Natural killer cell (primary cell): Measurements from ENCODE around the gene BOK. TPM values are rescaled to one million over a fixed set of nuclear protein-coding genes. Genes with fewer than 3 reads are reported as not detected.
"Not testable (repeated sequence)": the region's sequence is repeated elsewhere in the genome, so short reads cannot be mapped to it uniquely, and the experiment has no call there.

Experiments
- ATAC-seq, 3 donors: fragments of 150-1000 bp in 2 of 3; fragments of 200-7000 bp in 1 of 3; cut with Tn5 transposase; 1 replicate in 1 of 3; 2 replicates in 2 of 3; pipeline ENCODE4 v1.10.0; 2021; ENCODE audit warnings: mild to moderate bottlenecking in 2 of 3, moderate library complexity in 2 of 3
- DNase-seq, 2 donors: peaks; one replicate each; pipeline versions ENCODE4 v3.0.0 to v3.0.0-alpha.2; 2013 to 2021; ENCODE audit warnings: mixed read lengths in 1 of 2
- H3K27ac ChIP-seq: one replicate; pipeline ENCODE4 v1.5.1; 2013; ENCODE audit warnings: mild to moderate bottlenecking, low read length
- H3K27me3 ChIP-seq: one replicate; pipeline ENCODE4 v1.6.1; 2013; ENCODE audit warnings: low read length; ENCODE audit not compliant: control insufficient read depth, insufficient read depth
- H3K36me3 ChIP-seq: one replicate; pipeline ENCODE4 v1.6.1; 2013; ENCODE audit warnings: low read length; ENCODE audit not compliant: control insufficient read depth, insufficient read depth
- H3K4me1 ChIP-seq: one replicate; pipeline ENCODE4 v1.6.1; 2013; ENCODE audit warnings: low read length; ENCODE audit not compliant: control insufficient read depth, insufficient read depth
- H3K4me3 ChIP-seq: one replicate; pipeline ENCODE4 v1.5.1; 2013; ENCODE audit warnings: low read length
- H3K9me3 ChIP-seq: one replicate; pipeline ENCODE4 v1.6.1; 2013; ENCODE audit warnings: low read length; ENCODE audit not compliant: control insufficient read depth, insufficient read depth
- H3K27ac Mint-ChIP-seq, 2 donors: one replicate each; pipeline ENCODE4 v1.8.0; 2022; ENCODE audit warnings: mild to moderate bottlenecking in 2 of 2, mixed read lengths in 2 of 2, moderate library complexity in 1 of 2
- H3K27me3 Mint-ChIP-seq, 2 donors: one replicate each; pipeline ENCODE4 v1.8.0; 2022; ENCODE audit warnings: low read depth in 2 of 2, mixed read lengths in 2 of 2
- H3K36me3 Mint-ChIP-seq: one replicate; pipeline ENCODE4 v1.8.0; 2022; ENCODE audit warnings: mixed read lengths
- H3K4me1 Mint-ChIP-seq, 2 donors: one replicate each; pipeline ENCODE4 v1.8.0; 2022; ENCODE audit warnings: mixed read lengths in 2 of 2
- H3K4me3 Mint-ChIP-seq: one replicate; pipeline ENCODE4 v1.8.0; 2022; ENCODE audit warnings: mild to moderate bottlenecking, moderate library complexity, mixed read lengths
- H3K9me3 Mint-ChIP-seq, 2 donors: one replicate each; pipeline ENCODE4 v1.8.0; 2022; ENCODE audit warnings: mixed read lengths in 2 of 2
- WGBS: methylation state at CpG from one replicate; pipeline ENCODE4 v1.1.7; 2013; ENCODE audit warnings: missing lambda C conversion rate; ENCODE audit not compliant: insufficient coverage; 5-methylcytosine and 5-hydroxymethylcytosine counted together
- intact Hi-C: fragments of 100-400 bp; cut with micrococcal nuclease; formaldehyde crosslinking; loops from one replicate; pipeline ENCODE4 v1.14.2; 2022
- total RNA-seq, 4 donors: library from RNA; stranded (reverse); fragments of 120-200 nt in 1 of 4; gene quantifications; one replicate each; pipeline versions ENCODE4 v1.2.3 to v1.2.4, GENCODE V29; 2013 to 2022
- TF ChIP-seq, protein P1 (sequence below): fragments of 200-600 bp; IDR thresholded peaks from one replicate; pipeline ENCODE4 v1.8.0; 2022; ENCODE audit warnings: antibody characterized with exemption

The BOK gene
- total RNA-seq, 3 donors from 2014 or later (not counting 1 experiment from before 2014, with no cell fraction given) = 11.0 to 23.7 (median 19.6) TPM

DNA sequence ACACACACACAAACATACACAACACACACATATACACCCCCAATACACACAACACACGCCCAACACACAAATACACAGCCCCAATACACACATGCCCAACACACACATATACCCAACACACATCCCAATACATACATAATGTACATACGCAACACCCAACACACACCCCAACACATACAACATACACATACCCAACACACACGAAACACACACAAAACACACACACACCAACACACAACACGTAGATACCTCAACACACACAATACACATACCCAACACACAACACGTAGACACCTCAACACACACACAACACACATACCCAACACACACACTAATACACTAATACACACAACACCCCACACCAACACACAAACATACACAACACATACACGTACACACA, 41.2 kb upstream of the BOK start:
- ATAC-seq = no peak
- no peaks in the 10 kb centered on the region for H3K27me3 ChIP-seq
- WGBS = 96% methylated on average over 6 of the region's 6 CpGs
- Mint-ChIP-seq H3K27ac (peak overlapping the region in 1 of 2 donors; percentile 6), H3K27me3 (peaks cover 0 to 3% of the 10 kb centered on the region in 2 donors), H3K4me1 (peaks cover 22 to 32% of the 10 kb centered on the region in 2 donors), H3K36me3 (no peaks in the 10 kb centered on the region), H3K9me3 (peaks cover 4 to 7% of the 10 kb centered on the region in 2 donors), H3K4me3 (no peak overlapping the region)
- no peaks in the 10 kb centered on the region for H3K9me3 ChIP-seq
- TF ChIP-seq, protein P1, sequence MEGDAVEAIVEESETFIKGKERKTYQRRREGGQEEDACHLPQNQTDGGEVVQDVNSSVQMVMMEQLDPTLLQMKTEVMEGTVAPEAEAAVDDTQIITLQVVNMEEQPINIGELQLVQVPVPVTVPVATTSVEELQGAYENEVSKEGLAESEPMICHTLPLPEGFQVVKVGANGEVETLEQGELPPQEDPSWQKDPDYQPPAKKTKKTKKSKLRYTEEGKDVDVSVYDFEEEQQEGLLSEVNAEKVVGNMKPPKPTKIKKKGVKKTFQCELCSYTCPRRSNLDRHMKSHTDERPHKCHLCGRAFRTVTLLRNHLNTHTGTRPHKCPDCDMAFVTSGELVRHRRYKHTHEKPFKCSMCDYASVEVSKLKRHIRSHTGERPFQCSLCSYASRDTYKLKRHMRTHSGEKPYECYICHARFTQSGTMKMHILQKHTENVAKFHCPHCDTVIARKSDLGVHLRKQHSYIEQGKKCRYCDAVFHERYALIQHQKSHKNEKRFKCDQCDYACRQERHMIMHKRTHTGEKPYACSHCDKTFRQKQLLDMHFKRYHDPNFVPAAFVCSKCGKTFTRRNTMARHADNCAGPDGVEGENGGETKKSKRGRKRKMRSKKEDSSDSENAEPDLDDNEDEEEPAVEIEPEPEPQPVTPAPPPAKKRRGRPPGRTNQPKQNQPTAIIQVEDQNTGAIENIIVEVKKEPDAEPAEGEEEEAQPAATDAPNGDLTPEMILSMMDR = no peak
- H3K27ac ChIP-seq = no peak overlapping the region
- no peaks in the 10 kb centered on the region for H3K36me3 ChIP-seq
- peaks cover 10% of the 10 kb centered on the region for H3K4me1 ChIP-seq
- no peak overlapping the region for H3K4me3 ChIP-seq
- intact Hi-C loops = no loop called here
- no peak for DNase-seq

DNA sequence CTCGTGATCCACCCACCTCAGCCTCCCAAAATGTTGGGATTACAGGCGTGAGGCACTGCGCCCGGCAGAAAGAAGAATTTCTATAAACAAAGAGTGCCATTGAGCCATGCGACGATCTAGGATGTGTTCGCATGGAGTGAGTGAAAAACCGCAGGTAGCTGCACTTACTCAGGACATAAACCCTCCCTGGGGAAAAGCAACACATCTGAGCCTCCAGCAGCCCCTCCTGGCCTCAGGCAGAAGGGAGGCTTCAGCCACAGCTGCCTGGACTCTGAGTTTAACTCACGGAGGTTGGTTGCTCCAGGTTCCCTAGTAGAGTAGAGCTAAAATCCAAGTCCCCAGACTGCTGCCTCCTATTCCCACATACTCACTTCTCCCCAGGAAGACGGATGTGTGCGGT, 38.9 kb upstream of the BOK start:
- H3K4me3 ChIP-seq = no peak overlapping the region
- no peak overlapping the region for H3K27ac Mint-ChIP-seq
- TF ChIP-seq, protein P1 = no peak
- no peak overlapping the region for H3K4me3 Mint-ChIP-seq
- H3K27me3 ChIP-seq = no peaks in the 10 kb centered on the region
- peaks cover 21 to 32% of the 10 kb centered on the region in 2 donors for H3K4me1 Mint-ChIP-seq
- no peak overlapping the region for H3K27ac ChIP-seq
- peaks cover 4 to 7% of the 10 kb centered on the region in 2 donors for H3K9me3 Mint-ChIP-seq
- no peaks in the 10 kb centered on the region for H3K27me3 Mint-ChIP-seq
- no peak for ATAC-seq
- no peaks in the 10 kb centered on the region for H3K9me3 ChIP-seq
- no peaks in the 10 kb centered on the region for H3K36me3 ChIP-seq
- 83% methylated on average over 9 of the region's 11 CpGs for WGBS
- peaks cover 10% of the 10 kb centered on the region for H3K4me1 ChIP-seq
- H3K36me3 Mint-ChIP-seq = no peaks in the 10 kb centered on the region
- DNase-seq = no peak
- intact Hi-C loops = no loop called here

DNA sequence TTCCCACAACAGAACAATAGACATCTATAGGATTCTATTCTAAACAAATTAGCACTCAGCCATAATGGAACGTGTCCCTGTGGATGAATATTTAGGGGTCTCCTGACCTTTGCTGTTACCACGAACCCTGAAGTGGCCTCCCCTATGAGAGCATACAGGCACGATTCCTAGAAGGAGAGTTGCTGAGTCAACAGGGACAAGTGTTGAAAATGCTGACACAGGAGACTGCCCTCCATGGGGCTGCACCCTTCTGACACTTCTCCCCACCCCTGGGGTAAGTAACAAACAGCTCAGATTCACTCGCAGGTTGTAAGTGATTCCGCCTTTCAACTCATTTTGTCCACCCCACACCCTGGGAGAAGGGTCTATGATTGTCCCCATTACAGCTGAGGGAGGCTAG, 36.1 kb upstream of the BOK start:
- H3K36me3 Mint-ChIP-seq = no peaks in the 10 kb centered on the region
- WGBS = 85% methylated on average over 5 of the region's 5 CpGs
- peaks cover 7% of the 10 kb centered on the region for H3K4me1 ChIP-seq
- H3K27me3 ChIP-seq = no peaks in the 10 kb centered on the region
- no peak overlapping the region for H3K4me3 Mint-ChIP-seq
- H3K9me3 ChIP-seq = peaks cover 5% of the 10 kb centered on the region
- DNase-seq (no peak), ATAC-seq (no peak)
- no peak overlapping the region for H3K4me3 ChIP-seq
- no peak overlapping the region for H3K27ac ChIP-seq
- H3K36me3 ChIP-seq = no peaks in the 10 kb centered on the region
- peaks cover under 1 to 3% of the 10 kb centered on the region in 2 donors for H3K9me3 Mint-ChIP-seq
- no peak overlapping the region for H3K27ac Mint-ChIP-seq
- peaks cover 9 to 10% of the 10 kb centered on the region in 2 donors for H3K4me1 Mint-ChIP-seq
- intact Hi-C loops = no loop called here
- TF ChIP-seq, protein P1 = no peak
- H3K27me3 Mint-ChIP-seq = no peaks in the 10 kb centered on the region

DNA sequence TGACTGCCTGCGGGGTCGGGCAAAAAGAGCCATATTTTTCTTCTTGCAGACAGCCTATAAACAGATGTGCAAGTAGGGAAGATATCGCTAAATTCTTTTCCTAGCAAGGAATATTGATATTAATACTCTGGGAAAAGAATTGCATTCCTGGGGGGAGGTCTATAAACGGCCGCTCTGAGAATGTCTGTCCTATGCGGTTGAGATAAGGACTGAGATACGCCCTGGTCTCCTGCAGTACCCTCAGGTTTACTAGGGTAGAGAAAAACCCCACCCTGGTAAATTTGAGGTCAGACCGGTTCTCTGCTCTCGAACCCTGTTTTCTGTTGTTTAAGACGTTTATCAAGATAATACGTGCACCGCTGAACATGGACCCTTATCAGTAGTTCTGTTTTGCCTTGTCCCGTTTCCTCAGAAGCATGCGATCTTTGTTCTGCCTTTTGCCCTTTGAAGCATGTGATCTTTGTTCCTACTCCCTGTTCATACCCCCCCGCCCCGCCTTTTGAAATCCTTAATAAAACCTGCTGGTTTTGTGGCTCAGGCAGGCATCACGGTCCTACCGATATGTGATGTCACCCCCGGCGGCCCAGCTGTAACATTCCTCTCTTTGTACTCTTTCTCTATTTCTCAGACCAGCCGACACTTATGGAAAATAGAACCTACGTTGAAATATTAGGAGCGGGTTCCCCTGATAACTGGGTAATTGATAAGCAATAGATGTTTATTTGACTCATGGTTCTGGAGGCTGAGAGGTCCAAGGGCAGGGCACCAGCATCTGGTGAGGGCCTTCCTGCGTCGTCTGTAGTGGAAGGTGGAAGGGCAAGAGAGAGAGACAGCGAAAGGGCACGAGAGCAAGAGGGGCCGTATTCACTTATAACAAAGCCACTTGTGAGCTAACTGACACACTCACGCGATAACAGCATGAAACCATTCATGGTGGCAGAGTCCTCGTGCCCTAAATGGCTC, 32.4 kb upstream of the BOK start:
- DNase-seq, H3K9me3 ChIP-seq, H3K27ac Mint-ChIP-seq, H3K4me3 Mint-ChIP-seq, H3K36me3 Mint-ChIP-seq, H3K27me3 ChIP-seq, H3K9me3 Mint-ChIP-seq, H3K27me3 Mint-ChIP-seq, H3K4me1 ChIP-seq, intact Hi-C loops, H3K36me3 ChIP-seq, H3K4me1 Mint-ChIP-seq, ATAC-seq, H3K4me3 ChIP-seq, H3K27ac ChIP-seq: not testable (repeated sequence)
- 94% methylated on average over 31 of the region's 31 CpGs for WGBS
